ENCODE data around the gene GUCA1A. TPM values are rescaled to one million over a fixed set of nuclear protein-coding genes. Genes with fewer than 3 reads are reported as not detected.

Gene GUCA1A
- total and polyA plus RNA-seq, 8 donors: 0.10 TPM; not detected in 7

DNA sequence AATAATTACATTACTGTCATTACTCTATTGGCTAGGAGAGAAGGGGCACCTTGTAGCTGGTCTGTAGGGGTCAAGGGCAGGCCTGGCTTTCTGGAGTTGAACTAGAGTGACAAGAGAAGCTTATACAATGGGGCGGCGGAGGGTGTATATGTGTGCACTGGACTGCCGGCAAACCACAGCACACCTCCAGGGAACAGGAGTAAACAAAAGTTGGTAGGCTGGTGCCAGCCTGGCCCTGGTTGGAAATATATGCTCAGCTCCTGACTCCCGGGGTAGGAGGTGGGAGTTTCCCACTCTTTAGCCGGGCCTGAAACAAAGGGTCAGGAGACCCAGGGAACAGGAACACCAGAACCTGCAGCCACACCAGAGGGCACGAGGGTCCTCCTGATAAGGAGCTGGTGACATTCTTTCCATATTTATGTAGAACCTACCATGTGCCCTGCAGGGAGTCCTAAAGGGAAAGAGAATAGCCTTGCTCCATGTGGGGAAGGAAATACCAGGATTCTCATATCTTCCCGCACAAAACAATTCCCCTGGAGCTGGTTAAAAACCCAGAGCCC is 35.9 kb upstream of the GUCA1A start:
- intact Hi-C loops (cut with DNase I; ENCODE audit: low total_unique reads): no loop called here

DNA sequence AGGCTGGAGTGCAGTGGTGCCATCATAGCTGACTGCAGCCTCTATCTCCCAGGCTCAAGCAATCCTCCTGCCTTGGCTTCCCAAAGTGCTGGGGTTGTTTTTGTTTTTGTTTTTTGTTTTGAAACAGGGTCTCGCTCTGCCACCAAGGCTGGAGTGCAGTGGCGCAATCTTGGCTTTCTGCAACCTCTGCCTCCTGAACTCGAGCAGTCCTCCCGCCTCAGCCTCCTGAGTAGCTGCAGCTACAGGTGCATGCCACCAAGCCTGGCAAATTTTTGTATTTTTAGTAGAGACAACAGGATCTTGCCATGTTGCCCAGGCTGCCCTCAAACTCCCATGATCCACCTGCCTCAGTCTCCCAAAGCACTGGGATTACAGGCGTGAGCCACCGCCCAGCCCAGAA is 35.0 kb upstream of the GUCA1A start:
- H3K4me3 ChIP-seq: peak overlapping the region in 2 of 4 donors; percentile 2 to 20
- no peaks in the 10 kb centered on the region for H3K9me3 ChIP-seq
- DNase-seq: no peak
- intact Hi-C loops (cut with DNase I; ENCODE audit: low total_unique reads): no loop called here
- 75 to 90% (median 84%) methylated on average over 6 of the region's 6 CpGs for WGBS, 5 donors
- H3K36me3 ChIP-seq: peaks cover 0 to 1% (median 0%) of the 10 kb centered on the region in 4 donors
- TF ChIP-seq EP300 (IDR thresholded peaks at IDR 0.05): no peak
- TF ChIP-seq, protein P1, sequence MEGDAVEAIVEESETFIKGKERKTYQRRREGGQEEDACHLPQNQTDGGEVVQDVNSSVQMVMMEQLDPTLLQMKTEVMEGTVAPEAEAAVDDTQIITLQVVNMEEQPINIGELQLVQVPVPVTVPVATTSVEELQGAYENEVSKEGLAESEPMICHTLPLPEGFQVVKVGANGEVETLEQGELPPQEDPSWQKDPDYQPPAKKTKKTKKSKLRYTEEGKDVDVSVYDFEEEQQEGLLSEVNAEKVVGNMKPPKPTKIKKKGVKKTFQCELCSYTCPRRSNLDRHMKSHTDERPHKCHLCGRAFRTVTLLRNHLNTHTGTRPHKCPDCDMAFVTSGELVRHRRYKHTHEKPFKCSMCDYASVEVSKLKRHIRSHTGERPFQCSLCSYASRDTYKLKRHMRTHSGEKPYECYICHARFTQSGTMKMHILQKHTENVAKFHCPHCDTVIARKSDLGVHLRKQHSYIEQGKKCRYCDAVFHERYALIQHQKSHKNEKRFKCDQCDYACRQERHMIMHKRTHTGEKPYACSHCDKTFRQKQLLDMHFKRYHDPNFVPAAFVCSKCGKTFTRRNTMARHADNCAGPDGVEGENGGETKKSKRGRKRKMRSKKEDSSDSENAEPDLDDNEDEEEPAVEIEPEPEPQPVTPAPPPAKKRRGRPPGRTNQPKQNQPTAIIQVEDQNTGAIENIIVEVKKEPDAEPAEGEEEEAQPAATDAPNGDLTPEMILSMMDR (IDR thresholded peaks at IDR 0.05): no peak
- TF ChIP-seq POLR2A (IDR thresholded peaks at IDR 0.05): no peak
- TF ChIP-seq POLR2AphosphoS5 (IDR thresholded peaks at IDR 0.05): no peak
- peak overlapping the region; percentile 87 to 98 (median 89) for H3K27ac ChIP-seq
- H3K4me1 ChIP-seq: peaks cover 28 to 61% (median 55%) of the 10 kb centered on the region in 4 donors
- H3K27me3 ChIP-seq: peaks cover 0 to 21% (median 13%) of the 10 kb centered on the region in 3 donors

More for the DNA sequence above, 35.9 kb upstream of the GUCA1A start:
- WGBS, 5 donors: 28 to 60% (median 48%) methylated on average over 7 of the region's 7 CpGs
- H3K4me1 ChIP-seq: peaks cover 28 to 52% (median 49%) of the 10 kb centered on the region in 4 donors
- TF ChIP-seq POLR2A (IDR thresholded peaks at IDR 0.05) (no peak), EP300 (IDR thresholded peaks at IDR 0.05) (no peak), POLR2AphosphoS5 (IDR thresholded peaks at IDR 0.05) (peak in 2 of 3 donors; percentile 68 to 80)
- TF ChIP-seq, protein P1 (IDR thresholded peaks at IDR 0.05): no peak
- H3K9me3 ChIP-seq: no peaks in the 10 kb centered on the region
- peak; percentile 81 to 89 for DNase-seq
- peaks cover 0 to 10% (median 0%) of the 10 kb centered on the region in 4 donors for H3K36me3 ChIP-seq
- peaks cover 0 to 12% (median 7%) of the 10 kb centered on the region in 3 donors for H3K27me3 ChIP-seq
- H3K27ac ChIP-seq: peak overlapping the region; percentile 87 to 98 (median 89)
- H3K4me3 ChIP-seq: peak overlapping the region in 1 of 4 donors; percentile 20

DNA sequence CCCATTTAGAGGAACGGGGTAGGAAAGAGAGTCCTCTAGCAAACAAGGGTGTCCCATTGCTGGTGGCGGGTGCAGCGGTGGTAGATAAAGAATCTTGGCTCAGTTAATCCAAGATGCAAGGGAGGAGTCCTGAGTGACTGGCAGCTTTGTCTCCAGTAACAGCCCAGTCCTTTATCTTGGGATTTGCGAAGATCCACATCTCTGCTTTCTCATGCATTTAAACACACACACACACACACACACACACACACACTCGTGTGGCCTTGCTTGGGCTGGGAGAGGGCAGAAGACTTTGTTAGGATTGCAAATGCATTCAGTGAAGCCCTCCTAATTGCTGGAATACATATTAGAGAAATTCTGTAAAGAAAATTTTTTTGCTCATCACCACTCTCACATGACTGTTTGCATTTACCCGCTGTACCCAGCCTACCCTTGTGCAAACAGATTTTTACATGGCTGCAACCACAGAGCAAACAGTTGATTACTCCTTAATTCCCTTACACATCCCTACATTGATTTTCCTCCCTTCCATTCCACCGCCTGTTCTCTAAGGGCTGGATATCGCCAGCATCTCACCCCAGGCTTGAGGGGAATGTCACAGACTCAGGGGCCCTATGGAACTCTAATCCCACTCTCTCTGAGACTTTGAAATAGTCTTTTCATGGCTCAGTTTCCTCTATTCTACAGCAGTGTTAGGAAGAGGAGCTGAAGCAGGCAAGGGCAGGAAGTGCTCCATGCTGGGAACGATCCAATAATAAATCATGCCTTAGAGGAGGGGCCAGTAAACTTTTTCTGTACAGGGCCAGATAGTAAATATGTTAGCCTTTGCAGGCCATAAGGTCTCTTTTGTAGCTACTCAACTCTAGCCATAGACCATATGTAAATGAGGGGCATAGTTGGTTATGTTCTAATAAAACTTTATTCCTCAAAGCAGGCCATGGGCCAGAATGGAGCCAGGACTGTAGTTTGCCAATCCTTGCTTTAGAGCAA is 34.2 kb upstream of the GUCA1A start:
- H3K9me3 ChIP-seq: no peaks in the 10 kb centered on the region

DNA sequence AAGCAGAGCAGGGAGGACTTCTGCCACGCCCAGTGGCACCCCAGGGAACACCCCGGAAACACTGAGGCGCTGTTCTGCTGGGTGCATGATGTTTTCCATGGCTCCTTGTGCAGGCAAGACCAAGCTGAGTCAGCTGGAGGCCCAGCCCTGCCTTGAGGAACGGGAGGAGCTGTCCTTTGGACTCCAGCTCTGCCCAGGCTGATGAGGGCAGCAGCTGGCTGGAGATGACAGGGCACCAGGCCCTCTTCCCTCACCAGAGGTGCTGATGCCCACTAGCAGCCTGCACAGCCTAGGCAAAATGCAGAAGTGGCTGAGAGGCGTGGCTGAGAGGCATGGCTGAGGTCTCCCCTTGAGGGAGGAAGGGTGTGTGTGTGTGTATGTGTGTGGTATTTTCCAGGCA is 33.1 kb upstream of the GUCA1A start:
- peak; percentile 77 to 80 for DNase-seq
- peak in 1 of 4 donors; percentile 27 for TF ChIP-seq POLR2A (IDR thresholded peaks at IDR 0.05)
- TF ChIP-seq POLR2AphosphoS5 (IDR thresholded peaks at IDR 0.05): peak in 2 of 3 donors; percentile 81 to 87
- TF ChIP-seq, protein P1 (IDR thresholded peaks at IDR 0.05): no peak
- no peaks in the 10 kb centered on the region for H3K9me3 ChIP-seq
- peaks cover 17 to 54% (median 49%) of the 10 kb centered on the region in 4 donors for H3K4me1 ChIP-seq
- peak overlapping the region; percentile 87 to 98 (median 89) for H3K27ac ChIP-seq
- no peaks in the 10 kb centered on the region for H3K36me3 ChIP-seq
- WGBS, 5 donors: 21 to 57% (median 39%) methylated on average over 4 to 5 of the region's 5 CpGs
- peak overlapping the region; percentile 1 to 61 (median 46) for H3K4me3 ChIP-seq
- peaks cover 0 to 32% (median 13%) of the 10 kb centered on the region in 3 donors for H3K27me3 ChIP-seq
- intact Hi-C loops (cut with DNase I; ENCODE audit: low total_unique reads): no loop called here

More for the DNA sequence above, 34.2 kb upstream of the GUCA1A start:
- Histone ChIP-seq H3K36me3 (no peaks in the 10 kb centered on the region), H3K27ac (peak overlapping the region; percentile 87 to 98 (median 89)), H3K4me3 (peak overlapping the region in 2 of 4 donors; percentile 20 to 49), H3K4me1 (peaks cover 22 to 58% (median 55%) of the 10 kb centered on the region in 4 donors), H3K27me3 (peaks cover 0 to 28% (median 13%) of the 10 kb centered on the region in 3 donors)
- WGBS, 5 donors: 20 to 46% (median 35%) methylated on average over 9 of the region's 9 CpGs
- intact Hi-C loops (cut with DNase I; ENCODE audit: low total_unique reads): no loop called here
- DNase-seq: peak in 1 of 2 donors; percentile 48
- TF ChIP-seq POLR2AphosphoS5 (IDR thresholded peaks at IDR 0.05) (peak in 2 of 3 donors; percentile 22 to 42), EP300 (IDR thresholded peaks at IDR 0.05) (no peak)

All from stomach (tissue), 9 donors.